Measurements from ENCODE around the gene NRG2. TPM values are rescaled to one million over a fixed set of nuclear protein-coding genes. Genes with fewer than 3 reads are reported as not detected.

The NRG2 gene
- total RNA-seq, 1 experiment from 2014 or later: not detected

GRCh38 chr5:140007311-140007710, 35.8 kb downstream of the NRG2 start:
- DNase-seq (ENCODE audit: low spot score): no peak
- TF ChIP-seq CTCF (conservative IDR thresholded peaks at IDR 0.05; ENCODE audit: low read depth, low read length) (no peak), EZH2 (IDR thresholded peaks at IDR 0.05; ENCODE audit: borderline replicate concordance, low read depth, low read length, poor library complexity, severe bottlenecking) (no peak)
- intact Hi-C loops (cut with micrococcal nuclease; ENCODE audit: unreplicated experiment): no loop called here
- BruUV-seq (replicated peaks): no TSS peak
- POLR2A ChIA-PET (ENCODE audit: low non-redundant PET): no interaction called here
- Histone ChIP-seq H3K4me3 (ENCODE audit: low read depth, low read length, poor library complexity, severe bottlenecking) (no peak overlapping the region), H3K9me3 (ENCODE audit: low read depth, low read length, poor library complexity, severe bottlenecking) (no peaks in the 10 kb centered on the region), H3K4me1 (ENCODE audit: insufficient read depth, low read length, poor library complexity, severe bottlenecking) (no peaks in the 10 kb centered on the region), H3K36me3 (ENCODE audit: insufficient read depth, low read length, poor library complexity, severe bottlenecking) (no peaks in the 10 kb centered on the region), H3K27ac (ENCODE audit: low read depth, low read length, poor library complexity, severe bottlenecking) (no peak overlapping the region), H3K27me3 (replicated peaks; ENCODE audit: insufficient read depth, low read depth, low read length, poor library complexity) (peaks cover 84% of the 10 kb centered on the region)
- CTCF ChIA-PET: no interaction called here

GRCh38 chr5:140005145-140005591, 37.9 kb downstream of the NRG2 start:
- H3K36me3 ChIP-seq (ENCODE audit: insufficient read depth, low read length, poor library complexity, severe bottlenecking): no peaks in the 10 kb centered on the region
- BruUV-seq (replicated peaks): no TSS peak
- no peaks in the 10 kb centered on the region for H3K4me1 ChIP-seq (ENCODE audit: insufficient read depth, low read length, poor library complexity, severe bottlenecking)
- no peaks in the 10 kb centered on the region for H3K9me3 ChIP-seq (ENCODE audit: low read depth, low read length, poor library complexity, severe bottlenecking)
- DNase-seq (ENCODE audit: low spot score): no peak
- H3K27ac ChIP-seq (ENCODE audit: low read depth, low read length, poor library complexity, severe bottlenecking): no peak overlapping the region
- no peak for TF ChIP-seq CTCF (conservative IDR thresholded peaks at IDR 0.05; ENCODE audit: low read depth, low read length)
- TF ChIP-seq EZH2 (IDR thresholded peaks at IDR 0.05; ENCODE audit: borderline replicate concordance, low read depth, low read length, poor library complexity, severe bottlenecking): no peak
- ChIA-PET CTCF (no interaction called here), POLR2A (ENCODE audit: low non-redundant PET) (no interaction called here)
- H3K4me3 ChIP-seq (ENCODE audit: low read depth, low read length, poor library complexity, severe bottlenecking): no peak overlapping the region
- intact Hi-C loops (cut with micrococcal nuclease; ENCODE audit: unreplicated experiment): no loop called here
- peaks cover 85% of the 10 kb centered on the region for H3K27me3 ChIP-seq (replicated peaks; ENCODE audit: insufficient read depth, low read depth, low read length, poor library complexity)

DNA sequence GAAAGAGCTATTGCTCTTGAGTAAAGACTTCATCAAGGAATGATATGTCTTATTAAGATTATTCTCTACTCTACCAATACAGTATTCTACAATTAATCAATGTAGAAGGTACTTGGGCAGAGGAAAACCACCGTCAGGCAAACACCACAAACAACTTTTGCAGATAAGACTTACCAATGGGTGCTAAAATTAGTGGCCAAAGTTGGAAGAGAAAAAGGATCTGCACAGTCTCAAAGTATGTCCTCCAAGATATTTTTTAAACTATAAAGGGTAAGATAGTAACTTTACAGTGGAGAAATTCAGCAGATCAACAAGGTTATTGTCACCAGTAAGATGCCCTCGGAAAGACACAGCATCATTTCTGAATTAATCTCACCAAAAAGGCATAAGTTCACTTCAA, 38.9 kb downstream of the NRG2 start:
- Histone ChIP-seq H3K4me3 (ENCODE audit: low read depth, low read length, poor library complexity, severe bottlenecking) (no peak overlapping the region), H3K27ac (ENCODE audit: low read depth, low read length, poor library complexity, severe bottlenecking) (no peak overlapping the region), H3K4me1 (ENCODE audit: insufficient read depth, low read length, poor library complexity, severe bottlenecking) (no peaks in the 10 kb centered on the region), H3K9me3 (ENCODE audit: low read depth, low read length, poor library complexity, severe bottlenecking) (no peaks in the 10 kb centered on the region), H3K27me3 (replicated peaks; ENCODE audit: insufficient read depth, low read depth, low read length, poor library complexity) (peaks cover 89% of the 10 kb centered on the region), H3K36me3 (ENCODE audit: insufficient read depth, low read length, poor library complexity, severe bottlenecking) (no peaks in the 10 kb centered on the region)
- POLR2A ChIA-PET (ENCODE audit: low non-redundant PET): no interaction called here
- CTCF ChIA-PET: no interaction called here
- BruUV-seq (replicated peaks): no TSS peak
- no peak for DNase-seq (ENCODE audit: low spot score)
- intact Hi-C loops (cut with micrococcal nuclease; ENCODE audit: unreplicated experiment): no loop called here
- TF ChIP-seq EZH2 (IDR thresholded peaks at IDR 0.05; ENCODE audit: borderline replicate concordance, low read depth, low read length, poor library complexity, severe bottlenecking) (no peak), CTCF (conservative IDR thresholded peaks at IDR 0.05; ENCODE audit: low read depth, low read length) (no peak)
